GM21717 (cell line): Measurements from ENCODE around the gene CRIM1.
A peak's percentile ranks its signal among the peaks of the same experiment; 100 is the strongest.

Experiments used
- ATAC-seq: cut with Tn5 transposase; IDR thresholded peaks from one replicate; pipeline ENCODE4 v1.9.1; 2021; ENCODE audit warnings: mild to moderate bottlenecking, moderate library complexity; ENCODE audit not compliant: unreplicated experiment

The CRIM1 gene

DNA sequence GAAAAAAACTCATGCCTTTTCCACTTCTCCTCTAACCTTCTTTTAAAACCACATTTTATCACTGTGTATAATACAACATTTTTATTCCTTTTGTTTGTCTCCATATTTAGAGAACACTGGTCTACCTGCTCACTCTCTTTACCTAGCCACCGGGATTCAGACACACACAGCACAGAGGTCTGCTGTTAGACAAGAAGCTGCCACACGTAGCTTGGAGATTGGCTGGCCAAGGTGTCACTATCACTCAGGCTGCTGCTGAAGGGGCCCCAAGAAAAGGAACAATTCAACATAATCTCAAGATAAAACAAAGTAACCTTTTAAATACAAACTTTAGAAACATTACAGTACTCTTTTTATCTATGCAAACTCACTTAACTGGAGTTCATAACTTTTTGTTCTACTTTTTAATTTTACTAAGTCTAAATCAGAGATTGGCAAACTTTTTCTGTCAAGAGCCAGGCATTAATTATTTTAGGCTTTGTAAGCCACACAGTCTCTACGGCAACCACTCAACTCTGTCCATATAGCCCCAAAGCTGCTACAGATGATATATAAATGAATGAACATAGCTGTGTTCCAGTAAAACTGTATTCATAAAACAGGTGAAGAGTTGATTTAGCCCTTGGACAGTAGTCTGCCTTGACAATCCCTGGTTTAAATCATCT, 216.6 kb downstream of the CRIM1 start:
- ATAC-seq: no peak

DNA sequence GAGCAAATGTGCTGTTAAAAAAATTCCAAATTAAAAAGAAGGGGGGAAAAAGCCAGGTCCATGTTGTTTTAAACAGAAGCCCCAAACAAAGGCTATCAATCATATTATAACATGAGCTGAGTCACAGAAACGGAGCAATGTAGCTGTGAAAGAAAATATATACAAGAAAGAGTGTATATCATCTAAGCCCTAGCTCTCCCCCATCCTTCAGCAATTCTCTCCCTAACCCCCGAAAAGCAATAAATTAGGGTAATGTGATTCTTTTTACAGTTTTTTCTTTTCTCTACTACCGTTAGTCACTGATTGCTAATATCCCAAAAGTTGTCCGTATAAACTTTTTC, 217.1 kb downstream of the CRIM1 start:
- no peak for ATAC-seq

DNA sequence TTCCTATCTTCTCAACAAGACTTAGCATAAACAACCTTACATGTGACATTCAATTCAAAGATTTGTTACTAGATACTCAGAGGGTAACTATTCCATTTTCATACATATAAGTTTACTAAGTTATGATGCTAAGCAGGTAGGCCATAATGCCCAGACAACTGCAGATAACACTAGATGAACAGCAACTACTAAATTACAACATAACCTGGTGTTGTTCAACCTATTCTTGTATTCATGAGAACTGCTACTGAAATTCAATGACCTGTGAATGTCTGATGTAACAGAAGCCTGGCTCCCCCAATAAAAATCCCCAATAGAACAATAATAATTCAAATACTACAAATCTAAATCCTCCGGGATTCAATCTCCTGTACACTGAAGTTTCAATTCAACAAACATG, 217.6 kb downstream of the CRIM1 start:
- ATAC-seq: no peak

DNA sequence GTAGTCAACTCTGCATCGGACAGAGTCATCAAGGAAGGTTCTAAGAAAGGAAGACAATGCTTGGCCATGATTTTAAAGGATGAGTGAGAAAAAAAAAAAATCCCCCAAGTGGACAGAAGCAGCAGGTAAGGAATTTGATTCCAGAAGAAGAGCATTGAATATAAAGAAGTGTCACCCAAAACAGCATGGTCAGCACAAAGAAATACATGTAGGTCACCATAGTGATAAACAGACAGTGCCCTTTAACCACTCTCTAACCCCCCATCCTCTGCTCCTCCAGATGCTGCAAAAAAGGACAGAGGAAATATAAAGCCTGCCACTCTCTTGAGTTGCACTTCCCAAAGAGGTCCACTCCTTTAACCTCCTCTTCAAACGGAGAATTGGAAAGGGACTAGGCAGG, 219.0 kb downstream of the CRIM1 start:
- no peak for ATAC-seq

DNA sequence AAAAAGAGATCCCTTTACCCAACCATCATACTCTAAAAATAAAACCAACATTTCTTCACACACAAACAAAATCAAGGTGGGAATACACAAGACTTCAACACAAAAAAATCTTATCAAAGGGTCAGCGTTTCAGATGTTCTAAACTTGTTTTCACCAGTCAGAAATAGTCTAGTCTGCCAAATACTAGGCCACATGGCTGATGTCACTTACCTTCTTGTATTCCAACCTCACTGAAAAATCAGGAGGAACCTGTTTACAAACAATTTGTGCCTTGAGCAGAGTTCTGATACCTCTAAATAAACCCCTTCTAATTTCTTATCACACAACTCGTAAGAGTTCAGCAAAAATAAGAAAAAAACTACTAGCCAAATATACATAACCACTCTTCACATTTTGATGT, 222.3 kb downstream of the CRIM1 start:
- ATAC-seq: no peak

DNA sequence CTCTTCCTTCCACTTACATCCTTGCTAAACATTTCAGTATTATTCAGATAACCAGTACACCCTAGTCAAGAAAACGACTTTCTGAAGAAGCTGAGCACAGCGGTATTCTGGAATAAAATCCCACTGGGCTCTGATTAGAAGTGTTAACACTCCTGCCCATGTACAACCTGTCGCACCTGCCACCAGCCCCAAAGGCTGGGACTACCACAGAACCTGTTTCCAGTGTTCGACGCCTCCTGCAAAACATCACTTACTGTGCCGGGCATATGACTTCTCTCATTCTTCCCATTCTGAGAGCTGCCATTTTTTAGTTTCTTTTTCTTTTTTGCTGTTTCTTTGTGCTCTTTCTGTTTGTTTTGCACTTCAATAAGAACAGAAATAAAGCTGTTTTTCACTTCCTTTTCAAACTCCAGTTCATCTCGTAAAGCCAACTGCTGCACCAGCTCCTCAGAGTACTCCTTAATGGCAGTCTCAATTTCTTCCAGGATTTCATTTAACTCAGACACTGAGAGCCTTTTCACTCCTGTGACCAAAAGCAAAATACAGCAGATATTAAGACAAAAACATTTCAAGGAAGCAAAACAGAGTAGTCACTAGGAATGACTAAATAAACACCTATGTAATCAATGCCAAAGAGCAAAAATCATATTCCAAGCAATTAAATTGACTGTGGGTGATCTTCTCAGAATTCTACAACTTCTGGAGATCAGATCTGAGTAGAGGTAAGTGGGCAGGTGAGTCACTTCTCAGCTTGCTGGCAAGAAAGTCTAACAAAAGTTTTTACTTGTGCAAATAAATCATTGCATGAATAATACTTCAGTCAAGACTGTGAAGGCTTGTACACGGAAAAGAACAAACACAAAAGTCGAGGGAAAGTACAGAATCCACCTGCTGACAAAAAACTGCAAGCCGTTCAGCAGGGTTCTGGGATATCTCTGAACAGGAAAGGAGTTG, 223.0 kb downstream of the CRIM1 start:
- ATAC-seq: peak; percentile 47

DNA sequence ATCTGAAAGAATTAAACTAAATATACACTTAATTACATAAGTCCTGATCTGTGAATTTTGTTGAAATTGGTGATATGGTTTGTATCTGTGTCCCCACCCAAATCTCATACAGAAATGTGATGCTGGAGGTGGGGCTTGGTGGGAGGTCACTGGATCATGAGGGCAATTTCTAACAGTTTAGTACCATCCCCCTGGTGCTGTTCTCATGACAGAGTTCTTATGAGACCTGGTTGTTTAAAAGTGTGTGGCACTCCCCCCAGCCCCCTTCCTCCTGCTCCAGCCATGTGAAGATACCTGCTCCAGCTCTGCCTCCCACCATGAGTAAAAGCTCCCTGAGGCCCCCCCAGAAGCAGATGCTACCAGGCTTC, 223.7 kb downstream of the CRIM1 start:
- no peak for ATAC-seq

DNA sequence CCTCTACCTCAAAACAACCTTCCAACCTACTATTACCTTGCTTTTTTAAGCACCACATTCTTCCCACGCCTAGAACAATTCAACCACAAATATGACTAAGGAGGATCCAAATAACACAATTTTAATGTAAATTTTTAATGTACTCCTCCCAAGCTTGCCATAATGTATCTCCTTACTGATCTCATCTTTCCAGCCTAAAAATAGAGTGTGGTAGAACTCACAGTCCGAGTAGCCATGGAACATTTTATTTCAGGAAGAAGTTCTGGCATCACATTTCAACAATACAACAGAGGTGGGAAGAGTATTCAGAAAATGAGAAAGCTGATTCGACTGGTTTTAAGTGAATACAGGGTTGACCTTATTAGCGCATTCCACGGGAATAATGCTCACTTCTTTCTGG, 227.0 kb downstream of the CRIM1 start:
- ATAC-seq: no peak

DNA sequence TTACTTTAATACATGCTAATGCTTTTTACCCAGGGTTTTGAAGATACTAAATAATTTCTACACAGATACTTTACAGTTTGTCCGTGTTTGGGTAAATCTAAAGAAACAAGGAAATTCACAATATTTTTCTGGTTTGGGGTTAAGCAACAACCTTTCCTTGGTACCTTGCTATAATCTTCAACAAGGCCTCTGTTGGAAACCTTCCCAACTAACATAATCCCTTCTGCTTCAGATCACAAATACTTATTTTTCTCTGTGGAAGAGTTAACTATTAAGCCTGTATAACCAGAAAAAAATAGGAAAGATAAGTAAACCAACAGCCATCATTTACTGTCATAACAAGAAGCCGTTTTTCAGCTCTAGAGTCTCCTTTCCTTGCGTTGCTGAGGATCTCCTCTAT, 227.4 kb downstream of the CRIM1 start:
- no peak for ATAC-seq

DNA sequence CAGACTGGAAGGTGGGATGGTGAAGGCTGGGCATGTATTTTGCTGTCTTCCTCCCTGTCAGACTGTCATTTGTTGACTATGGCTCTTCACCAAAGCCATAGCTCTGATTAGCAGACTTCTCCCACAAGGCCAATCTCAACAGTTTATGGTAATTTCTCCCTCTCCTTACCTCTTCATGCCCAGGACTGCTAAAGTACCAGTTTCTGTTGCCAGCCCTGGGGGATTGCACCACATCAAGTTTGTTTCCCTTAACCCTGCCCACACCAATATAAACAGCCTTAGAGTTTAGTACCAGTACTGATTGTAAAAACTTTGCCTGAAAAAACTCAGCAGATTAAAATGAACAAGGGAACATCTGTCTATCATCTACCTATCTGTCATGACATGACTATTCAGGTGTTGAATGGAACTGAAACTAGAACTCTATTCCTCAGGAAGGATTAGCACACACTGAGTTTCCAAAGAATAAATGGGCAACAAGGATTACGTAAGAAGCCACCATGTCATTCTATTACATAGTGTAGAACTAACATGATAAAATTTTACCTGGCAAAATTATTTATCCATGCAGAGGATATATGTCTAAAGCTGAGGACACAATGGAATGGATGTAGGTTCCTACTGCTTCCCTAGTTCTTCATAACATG, 228.7 kb downstream of the CRIM1 start:
- no peak for ATAC-seq

DNA sequence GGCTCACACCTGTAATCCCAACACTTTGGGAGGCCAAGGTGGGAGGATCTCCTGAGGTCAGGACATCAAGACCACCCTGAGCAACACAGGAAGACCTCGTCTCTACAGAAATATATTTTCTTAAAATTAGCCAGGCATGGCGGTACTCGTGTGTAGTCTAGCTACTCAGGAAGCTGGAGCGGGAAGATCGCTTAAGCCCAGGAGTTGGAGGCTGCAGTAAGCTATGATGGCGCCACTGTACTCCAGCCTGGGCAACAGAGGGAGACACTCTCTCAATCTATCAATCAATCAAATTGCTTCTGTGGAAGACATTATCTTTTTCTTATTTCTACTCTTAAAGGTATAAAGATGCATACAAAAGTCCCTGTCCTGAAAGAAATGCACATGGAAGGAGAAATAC, 231.1 kb downstream of the CRIM1 start:
- ATAC-seq: no peak

DNA sequence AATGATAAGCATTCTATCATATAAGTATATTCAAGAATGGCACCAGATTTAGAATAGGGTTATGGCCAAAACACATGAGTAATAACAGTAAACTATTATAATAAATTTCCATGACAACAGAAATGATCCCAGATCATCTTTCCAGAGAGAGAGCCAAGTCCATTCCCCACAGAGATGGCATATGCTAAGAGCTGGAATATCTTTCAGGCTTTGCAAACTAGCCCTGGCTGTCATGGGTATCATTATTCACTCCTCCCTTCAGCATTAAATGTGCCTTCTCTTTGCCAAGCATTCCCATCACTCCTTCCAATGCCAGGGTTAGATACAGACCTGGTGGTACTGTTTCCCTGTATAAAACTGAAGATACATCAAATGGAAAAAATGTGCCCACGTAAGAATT, 231.5 kb downstream of the CRIM1 start:
- no peak for ATAC-seq

DNA sequence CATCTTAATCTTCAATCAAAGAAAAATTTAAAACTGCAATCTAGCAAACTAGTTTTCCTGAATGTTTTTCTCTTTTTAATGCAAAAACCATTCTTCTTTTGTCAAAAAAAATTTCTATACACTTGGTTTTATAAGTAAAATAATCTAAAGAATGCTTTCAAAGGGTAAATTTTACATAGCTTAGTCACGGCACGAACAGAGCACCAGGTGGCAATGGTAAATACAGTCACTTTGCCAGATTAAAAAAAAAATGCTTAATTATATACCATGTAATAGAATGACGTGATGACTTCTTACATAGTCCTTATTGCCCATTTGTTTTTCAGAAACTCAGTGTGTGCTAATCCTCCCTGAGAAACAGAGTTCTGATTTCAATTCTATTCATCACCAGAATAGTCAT, 232.0 kb downstream of the CRIM1 start:
- ATAC-seq: no peak

DNA sequence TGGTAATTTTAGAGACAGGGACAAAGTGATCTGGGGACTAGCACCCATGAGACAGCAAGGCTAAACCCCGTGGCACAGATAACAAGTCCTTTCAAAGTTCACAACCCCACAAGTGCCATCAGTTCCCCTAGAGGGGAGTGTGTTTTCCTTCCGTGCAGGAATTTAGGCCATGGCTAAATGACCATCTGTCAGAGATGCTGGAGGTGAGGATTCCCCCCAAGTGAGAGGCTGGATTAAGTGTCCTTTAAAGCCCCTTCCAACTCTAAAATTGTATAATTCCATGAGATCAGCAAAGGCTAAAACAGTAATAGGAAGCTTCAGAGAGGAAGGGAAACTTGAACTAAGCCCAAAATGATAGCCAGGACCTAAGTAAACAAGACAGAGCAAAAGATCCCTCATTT, 233.7 kb downstream of the CRIM1 start:
- ATAC-seq: no peak

DNA sequence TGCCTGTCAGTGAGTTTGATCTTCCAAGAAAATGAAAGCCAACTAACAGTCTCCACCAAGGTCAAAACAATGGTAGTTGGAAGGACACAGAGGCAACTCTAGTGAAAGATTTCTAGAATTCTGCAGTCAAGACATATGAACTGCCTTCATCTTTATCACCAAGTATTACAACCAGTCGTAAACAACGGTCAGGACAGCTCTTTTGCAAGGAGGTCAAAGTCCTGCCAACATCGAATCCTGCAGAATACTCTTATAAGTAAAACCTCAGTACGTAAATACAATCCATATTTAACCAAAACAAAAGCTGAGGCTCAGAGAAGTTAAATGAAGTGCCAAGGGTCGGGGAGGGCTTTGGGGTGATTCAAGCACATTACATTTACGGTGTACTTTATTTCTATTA, 239.3 kb downstream of the CRIM1 start:
- no peak for ATAC-seq

DNA sequence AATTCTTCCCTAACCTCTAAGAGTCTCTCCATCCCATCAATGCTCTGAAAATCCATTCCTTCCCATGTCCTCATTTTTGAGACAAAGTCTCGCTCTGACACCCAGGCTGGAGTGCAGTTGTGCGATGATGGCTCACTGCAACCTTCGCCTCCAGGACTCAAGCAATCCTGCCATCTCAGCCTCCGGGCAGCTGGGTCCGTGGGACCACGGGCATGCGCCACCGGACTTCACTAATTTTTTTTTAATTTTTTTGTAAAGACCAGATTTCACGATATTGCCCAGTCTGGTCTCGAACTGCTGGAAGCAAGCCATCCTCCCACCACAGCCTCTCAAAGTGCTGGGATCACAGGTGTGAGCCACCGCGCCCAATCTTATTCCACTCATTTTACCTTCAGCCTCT, 240.8 kb downstream of the CRIM1 start:
- no peak for ATAC-seq

DNA sequence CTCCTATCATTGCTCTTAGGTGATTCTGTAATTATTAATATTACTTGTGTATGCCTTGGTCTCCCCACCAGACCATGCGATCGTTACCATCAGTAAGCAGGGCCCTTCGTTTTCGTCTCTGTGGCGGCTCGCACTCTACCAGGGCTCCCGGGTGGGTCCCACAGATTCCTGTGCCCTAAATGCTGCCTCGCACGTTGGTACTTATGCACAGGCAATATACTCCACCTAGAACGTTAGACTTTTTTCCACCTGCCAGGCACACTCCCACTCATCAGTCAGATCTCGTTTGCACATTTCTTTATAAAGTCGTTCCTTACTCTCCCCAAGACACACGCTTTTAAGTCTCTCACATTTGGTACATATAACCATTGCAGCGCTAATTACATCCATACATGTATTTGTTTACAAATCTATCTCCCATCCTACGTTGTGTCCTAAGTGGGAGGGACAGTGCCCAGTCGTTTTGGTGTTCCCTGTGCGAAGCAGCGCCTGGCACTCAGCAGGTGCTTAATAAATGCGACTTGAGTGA, 241.5 kb downstream of the CRIM1 start:
- ATAC-seq: no peak

DNA sequence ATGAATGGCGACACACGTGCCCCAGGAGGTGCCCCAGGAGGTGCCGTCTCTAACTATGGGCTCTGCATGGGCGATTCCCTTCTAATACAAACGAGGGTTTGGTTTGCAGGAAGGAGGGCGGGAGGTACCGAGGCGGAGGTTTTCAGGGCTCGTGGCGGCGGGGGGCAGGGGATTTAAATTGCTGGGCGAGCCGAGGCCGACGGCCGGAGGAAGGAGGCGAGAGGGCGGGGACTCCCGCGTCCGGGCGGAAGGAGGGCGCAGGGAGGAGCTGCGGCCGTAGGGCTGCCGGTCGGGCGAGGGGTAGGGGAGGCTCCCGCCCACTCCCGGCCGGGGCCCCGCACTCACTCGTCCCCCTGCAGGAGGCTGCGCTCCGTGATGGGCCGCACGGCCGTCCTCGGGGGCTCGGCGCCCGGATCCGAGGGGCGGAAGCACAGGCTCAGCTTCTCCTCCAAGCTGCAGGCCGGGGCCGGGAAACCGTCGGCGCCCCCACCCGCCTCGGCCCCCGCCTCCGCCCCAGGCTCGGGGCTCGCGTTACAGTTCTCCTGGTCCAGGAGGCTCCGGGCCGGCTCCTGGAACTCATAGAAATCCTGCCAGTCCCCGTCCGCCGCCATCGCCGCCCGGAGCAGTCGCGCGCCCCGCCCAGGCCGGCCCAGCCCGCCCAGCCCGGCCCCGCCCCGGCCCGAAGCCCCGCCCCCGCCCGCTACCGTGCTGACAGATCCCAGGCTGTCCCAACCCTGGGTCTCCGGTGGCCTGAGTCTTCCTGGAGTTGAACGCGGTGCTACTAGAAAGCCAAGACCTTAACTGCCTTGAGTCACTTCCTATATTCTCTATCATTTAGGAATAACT, 242.2 kb downstream of the CRIM1 start, which contains the start of gene FEZ2:
FEZ2 (minus strand) TSS at position 637 of the 846 bp plus-strand sequence; CDS start at position 611, 26 bp downstream.
- ATAC-seq: peak; percentile 100
